Measurements from ENCODE around the gene SF3B3. TPM values are rescaled to one million over a fixed set of nuclear protein-coding genes. Genes with fewer than 3 reads are reported as not detected.
"Not testable (repeated sequence)": the region's sequence is repeated elsewhere in the genome, so short reads cannot be mapped to it uniquely, and the experiment has no call there.

Gene SF3B3
- polyA plus RNA-seq, 3 donors: 367 to 388 (median 382) TPM

DNA sequence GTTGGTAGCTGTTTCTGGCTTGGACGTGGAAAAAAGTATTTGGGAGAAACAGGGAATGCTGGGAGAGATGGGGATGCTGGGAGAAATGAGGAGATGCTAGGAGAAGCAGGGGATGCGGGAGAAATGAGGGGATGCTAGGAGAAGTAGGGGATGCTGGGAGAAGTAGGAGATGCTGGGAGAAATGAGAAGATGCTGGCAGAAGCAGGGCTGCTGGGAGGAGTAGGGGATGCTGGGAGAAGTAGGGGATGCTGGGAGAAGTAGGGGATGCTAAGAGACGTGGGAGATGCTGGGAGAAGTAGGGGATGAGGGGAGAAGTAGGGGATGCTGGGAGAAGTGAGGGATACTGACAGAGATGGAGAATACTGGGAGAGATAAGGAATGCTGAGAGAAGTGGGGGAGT, 77.1 kb downstream of the SF3B3 start:
- DNase-seq (ENCODE audit: extremely low read depth in 1 of 11, low read depth in 9 of 11, low spot score in 4 of 11): no peak

DNA sequence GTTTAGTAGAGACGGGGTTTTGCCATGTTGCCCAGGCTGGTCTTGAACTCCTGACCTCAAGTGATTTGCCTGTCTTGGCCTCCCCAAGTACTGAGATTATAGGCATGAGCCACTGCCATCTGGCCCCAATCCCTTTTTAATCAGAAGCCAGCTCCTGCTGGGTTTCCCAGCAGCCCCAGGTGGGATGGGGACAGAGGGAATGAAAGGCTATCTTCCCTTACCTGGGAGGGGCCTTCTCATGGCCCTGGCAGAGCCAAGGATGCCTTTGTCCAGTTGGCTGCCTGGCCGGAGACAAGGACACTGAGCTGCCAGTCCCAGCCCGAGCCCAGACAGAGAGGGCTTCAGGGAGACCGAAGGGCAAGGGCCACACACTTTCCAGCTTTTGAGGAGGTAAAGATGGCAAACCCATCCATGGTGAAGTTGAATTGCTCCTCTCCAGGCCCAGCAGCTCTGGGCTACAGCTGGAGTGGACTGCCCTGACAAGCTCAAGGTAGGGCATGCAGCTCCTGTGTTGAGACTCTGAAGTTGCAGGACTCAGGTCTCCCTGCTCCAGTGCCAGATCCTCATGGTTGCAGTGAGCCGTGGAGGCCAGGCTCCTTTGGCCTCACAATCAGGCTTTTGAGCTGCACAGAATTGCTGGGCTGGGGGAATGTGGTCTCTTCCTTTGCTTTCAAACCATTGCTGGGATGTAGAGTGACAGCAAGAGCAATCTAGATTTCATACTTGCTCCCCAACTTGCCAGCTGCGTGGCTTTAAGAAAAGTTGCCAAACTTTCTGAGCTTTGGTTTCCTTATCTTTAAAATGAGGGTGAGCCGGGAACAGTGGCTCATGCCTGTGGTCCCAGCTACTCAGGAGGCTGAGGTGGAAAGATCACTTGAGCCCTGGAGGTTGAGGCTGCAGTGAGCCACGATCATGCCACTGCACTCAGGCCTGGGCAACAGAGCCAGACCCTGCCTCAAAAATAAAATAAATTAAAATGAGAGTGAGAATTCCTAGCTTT, 78.3 kb downstream of the SF3B3 start:
- no peak for DNase-seq (ENCODE audit: extremely low read depth in 1 of 11, low read depth in 9 of 11, low spot score in 4 of 11)

DNA sequence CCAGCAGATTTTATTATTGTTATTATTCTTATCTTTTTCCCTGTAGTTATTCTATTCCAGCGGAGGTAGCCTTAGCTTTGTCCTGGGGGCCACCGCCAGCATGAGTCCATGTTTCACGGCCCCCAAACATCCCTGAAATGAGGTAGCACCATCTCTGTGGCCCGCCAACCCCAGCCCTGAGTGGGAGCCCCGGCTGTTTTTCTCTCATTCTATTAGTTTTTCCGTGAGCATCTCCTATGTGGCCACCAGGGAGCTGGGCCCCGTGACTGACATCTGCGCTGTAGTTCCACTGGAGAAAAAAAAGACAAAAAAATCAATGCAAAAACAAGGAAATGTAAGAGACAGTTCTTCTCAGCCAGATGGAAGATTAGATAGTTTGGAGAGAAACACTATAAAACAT, 79.2 kb downstream of the SF3B3 start:
- no peak for DNase-seq (ENCODE audit: extremely low read depth in 1 of 11, low read depth in 9 of 11, low spot score in 4 of 11)

DNA sequence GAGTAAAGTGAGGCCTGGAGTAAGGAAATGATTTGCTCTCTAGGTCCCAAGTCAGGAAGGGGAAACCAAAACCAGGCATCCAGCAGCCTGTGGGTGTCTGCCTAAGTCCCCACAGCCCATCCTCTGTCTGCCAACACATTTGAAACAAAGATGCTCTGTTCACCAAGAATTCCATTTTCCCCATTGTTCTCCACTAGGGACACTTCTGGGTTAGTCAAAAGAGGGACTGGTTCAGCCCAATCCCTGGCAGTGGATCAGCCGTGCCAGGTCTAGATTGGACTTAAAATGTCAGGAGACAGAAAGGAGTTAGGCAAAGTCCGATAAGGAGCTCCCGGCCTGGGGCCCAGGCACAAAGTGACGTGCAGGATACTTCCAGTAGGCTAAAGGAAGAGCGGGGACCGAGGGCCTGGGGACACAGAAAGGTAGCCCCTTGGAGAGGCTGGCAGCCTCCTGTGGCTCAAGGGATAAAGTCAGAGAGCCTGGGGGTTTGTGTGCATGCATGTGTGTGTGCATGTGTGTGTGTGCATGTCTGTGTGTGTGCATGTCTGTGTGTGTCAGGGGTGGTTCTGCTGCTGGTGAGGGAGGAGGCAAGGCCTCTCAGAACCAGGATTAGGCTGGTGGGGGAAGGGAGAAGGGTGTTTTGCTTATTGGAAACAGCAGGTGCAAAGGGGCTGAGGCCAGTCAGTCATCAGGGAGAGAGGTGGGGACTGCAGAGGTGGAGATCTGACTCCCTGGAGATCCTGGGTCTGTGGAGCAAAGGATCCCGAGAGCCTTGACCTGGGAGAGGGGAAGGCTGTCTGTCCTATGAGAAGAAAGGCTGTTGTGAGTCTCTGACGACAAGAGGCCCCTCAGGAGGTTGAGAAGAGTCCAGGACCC, 81.0 kb downstream of the SF3B3 start:
- no peak for DNase-seq (ENCODE audit: extremely low read depth in 1 of 11, low read depth in 9 of 11, low spot score in 4 of 11)

DNA sequence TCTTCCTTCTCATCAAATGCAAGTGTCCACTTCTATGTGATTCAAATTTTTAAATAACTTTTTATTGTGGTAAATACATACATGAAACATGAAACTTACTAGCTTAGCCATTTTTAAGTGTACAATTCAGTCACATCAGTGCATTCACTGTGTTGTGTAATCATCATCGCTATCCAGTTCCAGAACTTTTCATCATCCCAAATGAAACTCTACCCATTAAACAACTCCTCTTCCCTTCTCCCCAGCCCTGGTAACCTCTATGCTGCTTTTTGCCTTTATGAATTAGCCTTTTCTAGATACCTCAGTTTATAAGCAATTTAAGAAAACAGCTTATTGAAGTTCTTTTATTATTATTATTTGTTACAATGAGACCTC, 81.7 kb downstream of the SF3B3 start:
- no peak for DNase-seq (ENCODE audit: extremely low read depth in 1 of 11, low read depth in 9 of 11, low spot score in 4 of 11)

DNA sequence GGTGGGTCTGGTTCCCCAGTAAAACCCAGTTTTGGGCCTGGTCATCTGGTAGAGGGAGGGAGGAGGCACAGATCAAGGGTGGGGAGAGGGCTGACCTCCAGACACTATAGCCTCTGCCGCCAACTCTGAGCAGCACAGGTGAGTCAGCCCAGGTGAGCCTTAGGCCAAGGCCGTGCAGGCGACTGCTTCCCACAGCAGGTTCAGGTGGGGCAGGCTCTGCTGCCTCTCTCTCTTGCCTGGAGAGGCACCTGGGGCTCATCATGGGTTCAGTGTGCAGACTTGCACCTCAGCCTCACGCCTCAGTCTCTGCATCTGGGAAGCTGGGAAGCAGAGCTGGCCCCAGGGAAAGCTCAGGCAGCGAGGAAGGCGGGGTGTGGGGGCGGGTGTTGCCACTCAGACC, 84.9 kb downstream of the SF3B3 start:
- DNase-seq (ENCODE audit: extremely low read depth in 1 of 11, low read depth in 9 of 11, low spot score in 4 of 11): no peak

DNA sequence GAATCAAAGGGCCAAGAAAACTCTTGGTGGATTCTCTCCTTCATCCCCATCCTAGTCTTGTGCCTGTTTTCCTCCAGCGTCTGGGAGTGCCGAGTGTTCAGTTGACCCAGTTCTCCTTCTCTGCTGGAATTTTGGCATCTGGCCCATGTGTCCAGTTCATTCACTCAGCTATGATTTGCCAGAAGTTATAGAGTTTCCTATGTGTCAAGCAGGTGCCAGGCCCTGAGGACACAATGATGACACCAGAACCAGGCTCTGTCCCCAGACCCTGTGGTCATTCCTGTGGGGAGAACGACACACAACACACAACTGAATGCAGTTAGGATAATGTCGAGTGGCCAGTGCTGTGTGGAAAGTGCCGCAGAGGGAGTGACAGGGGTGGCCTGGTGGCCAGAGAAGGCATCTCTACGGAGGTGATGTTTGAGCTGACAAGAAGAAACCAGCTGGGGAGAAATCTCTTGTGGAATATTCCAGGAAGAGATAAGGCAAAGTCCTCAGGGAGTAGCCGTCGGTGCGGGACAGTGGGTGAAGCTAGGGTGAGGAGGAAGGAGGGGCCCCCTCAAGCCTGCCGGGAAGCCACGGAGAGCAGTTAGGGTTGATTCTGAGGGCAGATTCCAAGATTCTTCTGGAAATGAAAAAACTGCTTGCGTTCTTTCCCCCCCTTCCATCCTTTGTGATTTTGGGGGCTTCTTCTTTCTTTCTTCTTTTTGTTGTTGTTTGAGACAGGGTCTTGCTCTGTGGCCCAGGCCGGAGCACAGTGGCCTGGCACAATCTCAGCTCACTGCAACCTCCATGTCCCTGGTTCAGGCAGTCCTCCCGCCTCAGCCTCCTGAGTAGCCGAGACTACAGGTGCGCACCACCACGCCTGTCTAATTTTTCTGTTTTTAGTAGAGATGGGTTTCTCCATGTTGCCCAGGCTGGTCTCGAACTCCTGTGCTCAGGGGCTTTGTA, 86.9 kb downstream of the SF3B3 start:
- DNase-seq (ENCODE audit: extremely low read depth in 1 of 11, low read depth in 9 of 11, low spot score in 4 of 11): no peak

DNA sequence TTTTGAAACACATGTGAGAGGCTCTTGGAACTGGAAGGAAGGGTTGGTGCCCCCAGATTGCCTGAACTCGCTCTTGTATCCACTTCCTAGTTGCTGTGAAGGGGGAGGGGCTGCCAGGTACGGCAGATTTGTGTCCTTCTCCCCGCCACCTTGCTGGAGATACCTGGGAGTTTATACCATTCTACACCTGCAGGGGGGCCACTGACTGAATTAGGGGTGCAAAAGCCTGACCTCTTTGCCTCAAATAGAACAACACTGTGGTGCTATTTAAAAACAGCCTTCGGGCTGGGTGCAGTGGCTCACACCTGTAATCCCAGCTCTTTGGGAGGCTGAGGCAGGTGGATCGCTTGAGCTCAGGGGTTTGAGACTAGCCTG, 87.6 kb downstream of the SF3B3 start:
- no peak for DNase-seq (ENCODE audit: extremely low read depth in 1 of 11, low read depth in 9 of 11, low spot score in 4 of 11)

DNA sequence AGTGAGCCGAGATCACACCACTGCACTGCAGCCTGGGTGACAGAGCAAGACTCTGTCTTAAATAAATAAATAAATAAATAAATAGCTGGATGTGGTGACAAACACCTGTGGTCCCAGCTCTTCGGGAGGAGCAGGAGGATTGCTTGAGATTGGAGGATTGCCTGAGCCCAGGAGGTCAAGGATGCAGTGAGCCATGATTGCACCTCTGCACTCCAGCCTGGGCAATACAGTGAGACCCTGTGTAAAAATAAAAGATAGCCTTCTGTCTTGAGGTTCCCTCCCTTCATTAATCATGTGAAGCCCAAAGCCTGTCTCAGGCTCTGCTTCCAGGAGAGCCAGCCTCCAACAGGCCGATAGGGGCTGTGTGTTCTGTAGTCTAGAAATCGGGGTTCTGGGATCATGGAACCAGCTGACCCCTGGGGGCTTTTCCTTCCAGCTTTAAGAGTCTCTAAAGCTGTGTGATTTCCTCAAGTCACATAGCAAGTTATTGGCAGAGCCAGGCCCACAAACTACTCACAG, 88.2 kb downstream of the SF3B3 start:
- DNase-seq (ENCODE audit: extremely low read depth in 1 of 11, low read depth in 9 of 11, low spot score in 4 of 11): no peak

DNA sequence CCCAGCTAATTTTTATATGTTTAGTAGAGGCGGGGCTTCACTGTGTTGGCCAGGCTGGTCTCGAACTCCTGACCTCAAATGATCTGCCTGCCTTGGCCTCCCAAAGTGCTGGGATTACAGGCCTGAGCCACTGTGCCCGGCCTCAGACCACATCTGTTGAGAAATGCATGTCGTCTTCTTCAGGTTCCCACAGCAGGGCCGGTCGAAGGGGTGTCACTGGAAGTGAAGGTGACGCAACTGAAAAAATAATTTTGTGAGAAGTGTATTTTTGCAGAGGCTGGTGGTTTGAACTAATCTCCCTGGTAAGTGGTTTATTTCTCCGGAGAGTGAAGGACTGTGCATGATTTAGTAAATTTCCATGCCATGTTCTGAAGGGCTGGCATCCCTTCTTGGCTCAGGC, 89.3 kb downstream of the SF3B3 start:
- no peak for DNase-seq (ENCODE audit: extremely low read depth in 1 of 11, low read depth in 9 of 11, low spot score in 4 of 11)

DNA sequence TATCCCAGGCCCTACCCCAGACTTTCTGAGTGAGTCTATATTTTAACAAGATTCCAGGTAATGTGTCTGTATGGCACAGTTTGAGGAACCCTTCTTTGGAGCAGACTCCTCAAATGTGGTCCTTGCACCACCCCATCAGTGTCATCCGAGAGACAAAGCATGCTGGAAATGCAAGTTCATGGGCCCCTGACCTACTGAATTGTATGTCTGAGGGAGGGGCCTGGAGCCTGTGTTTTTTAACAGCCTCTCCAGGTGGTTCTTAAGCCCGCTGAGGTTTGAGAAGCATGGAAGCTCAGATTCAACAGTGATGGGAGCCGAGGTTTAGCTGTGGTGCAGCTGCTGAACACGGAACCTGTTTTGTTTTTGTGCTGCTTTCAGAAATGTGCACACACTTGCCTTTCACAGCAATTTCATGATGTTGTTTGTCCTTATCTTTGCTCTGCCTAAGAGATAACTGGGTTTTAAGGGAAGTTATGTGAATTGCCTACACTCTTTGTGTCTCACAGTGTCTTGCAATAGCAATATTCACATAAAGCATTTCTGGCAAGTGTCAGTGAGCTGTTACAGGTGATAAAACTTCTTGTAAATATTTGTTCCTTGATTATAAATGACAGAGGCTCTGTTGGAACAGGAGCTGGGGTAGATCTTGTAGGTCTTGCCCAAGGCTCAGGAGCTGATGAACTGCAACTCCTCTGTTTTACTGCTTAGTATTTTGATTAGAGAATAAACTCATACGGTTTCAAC, 90.8 kb downstream of the SF3B3 start:
- DNase-seq (ENCODE audit: extremely low read depth in 1 of 11, low read depth in 9 of 11, low spot score in 4 of 11): no peak

DNA sequence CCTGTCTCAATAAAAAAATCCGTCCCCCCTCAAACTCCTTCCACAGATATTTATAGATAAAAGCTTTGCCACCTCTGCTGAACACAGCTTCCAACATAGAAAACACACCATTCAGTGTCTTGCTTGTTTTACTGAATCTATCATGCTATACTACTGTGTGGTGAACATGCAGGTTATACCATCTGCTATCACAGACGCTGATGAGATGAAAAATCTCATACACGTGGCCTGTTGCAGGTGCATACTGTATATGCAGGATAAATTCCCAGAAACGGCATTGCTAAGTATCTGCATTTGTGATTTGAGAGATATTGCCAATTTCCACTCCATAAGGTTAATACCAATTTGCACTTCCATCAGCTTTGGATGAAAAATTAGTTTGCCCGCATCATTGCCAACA, 92.3 kb downstream of the SF3B3 start:
- no peak for DNase-seq (ENCODE audit: extremely low read depth in 1 of 11, low read depth in 9 of 11, low spot score in 4 of 11)

DNA sequence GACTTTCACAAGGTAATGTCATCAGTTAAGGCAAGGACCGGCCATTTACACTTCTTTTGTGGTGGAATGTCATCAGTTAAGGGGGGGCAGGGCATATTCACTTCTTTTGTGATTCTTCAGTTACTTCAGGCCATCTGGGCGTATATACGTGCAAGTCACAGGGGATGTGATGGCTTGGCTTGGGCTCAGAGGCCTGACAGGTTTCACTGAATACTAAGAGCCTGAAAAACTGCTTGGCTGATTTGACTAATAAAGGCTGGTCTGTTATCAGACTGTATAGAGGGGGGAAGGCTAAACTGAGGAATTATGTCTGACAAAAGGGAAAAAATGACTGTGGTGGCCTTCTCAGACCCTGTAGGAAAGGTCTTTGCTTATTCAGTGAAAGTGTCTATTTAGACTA, 98.2 kb downstream of the SF3B3 start:
- DNase-seq (ENCODE audit: extremely low read depth in 1 of 11, low read depth in 9 of 11, low spot score in 4 of 11): not testable (repeated sequence)

Other genes with a start within 250 kb of the SF3B3 start
- gene AARS1, start 234.3 kb upstream of the SF3B3 start, polyA plus RNA-seq (ENCODE audit: insufficient read length in 3 of 3): 10 to 100 TPM; 82.2 to 85.2 (median 83.0) TPM
- 10 to 100 TPM; 33.0 to 36.4 (median 33.9) TPM for gene DDX19B, start 224.6 kb upstream of the SF3B3 start, polyA plus RNA-seq (ENCODE audit: insufficient read length in 3 of 3)
- gene DDX19A, start 176.9 kb upstream of the SF3B3 start, polyA plus RNA-seq (ENCODE audit: insufficient read length in 3 of 3): 10 to 100 TPM; 50.7 to 52.1 (median 52.0) TPM
- gene ST3GAL2, start 84.7 kb upstream of the SF3B3 start, polyA plus RNA-seq (ENCODE audit: insufficient read length in 3 of 3): 10 to 100 TPM; 24.8 to 34.1 (median 27.4) TPM
- gene FCSK, start 69.2 kb upstream of the SF3B3 start, polyA plus RNA-seq (ENCODE audit: insufficient read length in 3 of 3): 10 to 100 TPM; 13.5 to 21.1 (median 15.2) TPM
- 10 to 100 TPM; 63.4 to 76.0 (median 70.9) TPM for gene COG4, start 262 bp upstream of the SF3B3 start, polyA plus RNA-seq (ENCODE audit: insufficient read length in 3 of 3)
- gene IL34, start 122.7 kb downstream of the SF3B3 start, polyA plus RNA-seq (ENCODE audit: insufficient read length in 3 of 3): 1 to 10 TPM; 1.3 to 1.5 (median 1.5) TPM
- gene MTSS2, start 162.2 kb downstream of the SF3B3 start, polyA plus RNA-seq (ENCODE audit: insufficient read length in 3 of 3): 10 to 100 TPM; 37.5 to 54.8 (median 40.7) TPM